Osteoblast (primary cell): ENCODE results near the gene ZNF22. TPM values are rescaled to one million over a fixed set of nuclear protein-coding genes. Genes with fewer than 3 reads are reported as not detected.

Source experiments
- DNase-seq: peaks from one replicate; pipeline ENCODE4 v3.0.0; 2011; ENCODE audit warnings: low spot score, mixed read lengths; ENCODE audit not compliant: insufficient read length; ENCODE audit errors: missing footprints
- H2AFZ ChIP-seq: 2 replicates; pipeline ENCODE4 v1.6.0; 2011; ENCODE audit warnings: mild to moderate bottlenecking, low read length
- H3K27ac ChIP-seq: 2 replicates; pipeline ENCODE4 v1.5.1; 2011; ENCODE audit warnings: mild to moderate bottlenecking, low read depth, low read length, moderate library complexity
- H3K27me3 ChIP-seq: 2 replicates; pipeline ENCODE4 v1.6.0; 2012; ENCODE audit warnings: mild to moderate bottlenecking, control low read depth, inconsistent platforms, low read length, moderate library complexity; ENCODE audit not compliant: insufficient read depth
- H3K36me3 ChIP-seq: 2 replicates; pipeline ENCODE4 v1.5.1; 2011; ENCODE audit warnings: mild to moderate bottlenecking, low read length, control low read depth, moderate library complexity; ENCODE audit not compliant: insufficient read depth
- H3K4me1 ChIP-seq: 2 replicates; pipeline ENCODE4 v1.5.1; 2011; ENCODE audit warnings: mild to moderate bottlenecking, low read length, control low read depth, moderate library complexity; ENCODE audit not compliant: insufficient read depth
- H3K4me2 ChIP-seq: 2 replicates; pipeline ENCODE4 v1.6.0; 2011; ENCODE audit warnings: mild to moderate bottlenecking, low read length; ENCODE audit not compliant: insufficient read depth
- H3K4me3 ChIP-seq: fragments of 200-600 bp; sonication (generic); 3 replicates; pipeline ENCODE4 v1.5.1; 2012; ENCODE audit warnings: mild to moderate bottlenecking, low read length, inconsistent platforms; ENCODE audit not compliant: insufficient read depth
- H3K79me2 ChIP-seq: 2 replicates; pipeline ENCODE4 v1.6.0; 2012; ENCODE audit warnings: mild to moderate bottlenecking, low read length, control low read depth, inconsistent platforms; ENCODE audit not compliant: insufficient read depth
- H3K9me3 ChIP-seq: 2 replicates; pipeline ENCODE4 v1.5.1; 2011; ENCODE audit warnings: low read depth, low read length, control low read depth
- H4K20me1 ChIP-seq: 2 replicates; pipeline ENCODE4 v1.6.0; 2012; ENCODE audit warnings: mild to moderate bottlenecking, low read length, control low read depth; ENCODE audit not compliant: insufficient read depth
- total RNA-seq: library from RNA; depleted of rRNA; stranded (reverse); fragments of >200 nt; gene quantifications from 2 replicates; pipeline ENCODE4 v1.2.3, GENCODE V29; 2012
- TF ChIP-seq, protein P1 (sequence below): IDR thresholded peaks from 2 replicates; pipeline ENCODE4 v1.5.1; 2011; ENCODE audit warnings: mild to moderate bottlenecking, low read depth, low read length, moderate library complexity; ENCODE audit errors: extremely low read depth

Gene ZNF22
- total RNA-seq, 1 donor: 13.8 TPM

GRCh38 chr10:44974082-44974627 is 26.6 kb upstream of the ZNF22 start:
- peak; percentile 57 for DNase-seq
- Histone ChIP-seq H3K79me2 (peaks cover 18% of the 10 kb centered on the region), H2AFZ (peak overlapping the region; percentile 86), H3K27me3 (no peaks in the 10 kb centered on the region), H3K27ac (no peak overlapping the region), H3K9me3 (no peaks in the 10 kb centered on the region), H3K36me3 (peaks cover 5% of the 10 kb centered on the region), H3K4me2 (peak overlapping the region; percentile 94), H3K4me1 (peaks cover 46% of the 10 kb centered on the region), H3K4me3 (peak overlapping the region; percentile 73), H4K20me1 (no peaks in the 10 kb centered on the region)
- TF ChIP-seq, protein P1, sequence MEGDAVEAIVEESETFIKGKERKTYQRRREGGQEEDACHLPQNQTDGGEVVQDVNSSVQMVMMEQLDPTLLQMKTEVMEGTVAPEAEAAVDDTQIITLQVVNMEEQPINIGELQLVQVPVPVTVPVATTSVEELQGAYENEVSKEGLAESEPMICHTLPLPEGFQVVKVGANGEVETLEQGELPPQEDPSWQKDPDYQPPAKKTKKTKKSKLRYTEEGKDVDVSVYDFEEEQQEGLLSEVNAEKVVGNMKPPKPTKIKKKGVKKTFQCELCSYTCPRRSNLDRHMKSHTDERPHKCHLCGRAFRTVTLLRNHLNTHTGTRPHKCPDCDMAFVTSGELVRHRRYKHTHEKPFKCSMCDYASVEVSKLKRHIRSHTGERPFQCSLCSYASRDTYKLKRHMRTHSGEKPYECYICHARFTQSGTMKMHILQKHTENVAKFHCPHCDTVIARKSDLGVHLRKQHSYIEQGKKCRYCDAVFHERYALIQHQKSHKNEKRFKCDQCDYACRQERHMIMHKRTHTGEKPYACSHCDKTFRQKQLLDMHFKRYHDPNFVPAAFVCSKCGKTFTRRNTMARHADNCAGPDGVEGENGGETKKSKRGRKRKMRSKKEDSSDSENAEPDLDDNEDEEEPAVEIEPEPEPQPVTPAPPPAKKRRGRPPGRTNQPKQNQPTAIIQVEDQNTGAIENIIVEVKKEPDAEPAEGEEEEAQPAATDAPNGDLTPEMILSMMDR: no peak

DNA sequence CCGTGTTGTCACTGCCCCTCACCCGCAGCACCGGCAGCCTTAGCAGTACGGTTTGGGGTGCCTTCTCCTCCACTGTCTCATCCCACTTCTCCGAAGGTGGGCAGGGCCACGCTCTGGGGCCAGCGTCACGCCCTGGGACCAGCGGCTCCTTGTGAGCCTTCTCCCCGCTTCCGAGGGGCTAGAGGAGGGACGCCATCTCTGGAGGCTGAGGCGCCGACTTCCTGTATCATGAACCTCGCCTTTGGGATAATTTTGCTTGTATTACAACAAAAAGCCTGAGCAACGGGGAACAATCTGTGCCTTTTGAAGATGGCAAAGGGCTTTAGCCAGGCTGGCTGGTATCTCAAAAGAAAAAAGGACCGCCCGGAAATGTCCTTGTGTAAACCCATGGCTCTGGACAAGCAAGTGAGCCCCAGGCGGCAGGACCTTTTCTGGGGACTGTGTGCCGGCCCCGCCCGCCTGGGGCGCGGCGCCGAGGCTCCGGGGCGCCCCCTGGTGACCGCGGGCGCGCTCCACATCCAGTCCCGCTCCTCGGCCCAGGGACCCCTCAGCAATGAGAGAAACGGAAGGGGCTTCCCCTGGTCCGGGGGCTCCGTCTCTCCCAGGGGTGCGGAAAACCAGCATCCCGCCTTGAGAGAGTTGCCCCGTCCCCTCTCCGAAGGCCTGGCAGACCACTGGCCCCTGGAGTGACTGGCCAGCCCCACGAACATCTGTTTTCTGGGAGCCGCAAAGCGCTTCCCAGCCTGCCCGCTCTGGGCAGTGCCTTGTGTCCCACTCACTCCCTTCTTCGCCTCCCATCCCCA is 25.9 kb upstream of the ZNF22 start:
- H3K27me3 ChIP-seq: no peaks in the 10 kb centered on the region
- H3K9me3 ChIP-seq: no peaks in the 10 kb centered on the region
- peak overlapping the region; percentile 94 for H3K4me2 ChIP-seq
- H3K27ac ChIP-seq: peak overlapping the region; percentile 49
- H4K20me1 ChIP-seq: no peaks in the 10 kb centered on the region
- peaks cover 52% of the 10 kb centered on the region for H3K4me1 ChIP-seq
- DNase-seq: peak; percentile 96
- peak overlapping the region; percentile 86 for H2AFZ ChIP-seq
- H3K36me3 ChIP-seq: peaks cover 5% of the 10 kb centered on the region
- peak overlapping the region; percentile 73 for H3K4me3 ChIP-seq
- TF ChIP-seq, protein P1: peak; percentile 82
- peaks cover 18% of the 10 kb centered on the region for H3K79me2 ChIP-seq

GRCh38 chr10:44975431-44976331 is 25.0 kb upstream of the ZNF22 start:
- H3K4me3 ChIP-seq: peak overlapping the region; percentile 37
- peak; percentile 83 for DNase-seq

More at GRCh38 chr10:44975431-44976331, 25.0 kb upstream of the ZNF22 start:
- Histone ChIP-seq H3K27me3 (no peaks in the 10 kb centered on the region), H2AFZ (no peak overlapping the region), H3K4me2 (peak overlapping the region; percentile 94), H3K27ac (no peak overlapping the region), H3K79me2 (peaks cover 18% of the 10 kb centered on the region), H4K20me1 (no peaks in the 10 kb centered on the region), H3K9me3 (no peaks in the 10 kb centered on the region), H3K4me1 (peaks cover 60% of the 10 kb centered on the region), H3K36me3 (peaks cover 1% of the 10 kb centered on the region)
- TF ChIP-seq, protein P1: no peak
